Activated CD8-positive, alpha-beta T cell treated with anti-CD3 and anti-CD28 coated beads for 36 hours (primary cell): ENCODE data around the gene SLC25A11. TPM values are rescaled to one million over a fixed set of nuclear protein-coding genes. Genes with fewer than 3 reads are reported as not detected.

ENCODE experiments used
- ATAC-seq: fragments of 200-7000 bp; cut with Tn5 transposase; one replicate; pipeline ENCODE4 v1.10.0; 2021; ENCODE audit warnings: mild to moderate bottlenecking, moderate library complexity
- CTCF ChIA-PET: fragments of 350-600 bp; sonication (Branson Sonifier 250); formaldehyde crosslinking; loops from one replicate; lab custom pipeline; 2021; ENCODE audit warnings: antibody characterized with exemption; lab: Charles Lee
- POLR2A ChIA-PET: fragments of 350-600 bp; sonication (Branson Sonifier 250); formaldehyde crosslinking; loops from one replicate; lab custom pipeline; 2021; ENCODE audit warnings: antibody characterized with exemption; lab: Charles Lee
- DNase-seq: peaks from one replicate; pipeline ENCODE4 v3.0.0-alpha.2; 2020
- H3K27ac Mint-ChIP-seq: one replicate; pipeline ENCODE4 v1.8.0; 2021; ENCODE audit warnings: mild to moderate bottlenecking, mixed read lengths
- H3K27me3 Mint-ChIP-seq: one replicate; pipeline ENCODE4 v1.8.0; 2021; ENCODE audit warnings: mixed read lengths
- H3K36me3 Mint-ChIP-seq: one replicate; pipeline ENCODE4 v1.8.0; 2021; ENCODE audit warnings: low read depth, mixed read lengths
- H3K4me1 Mint-ChIP-seq: one replicate; pipeline ENCODE4 v1.8.0; 2021; ENCODE audit warnings: low read depth, mixed read lengths
- H3K4me3 Mint-ChIP-seq: one replicate; pipeline ENCODE4 v1.8.0; 2021; ENCODE audit warnings: mild to moderate bottlenecking, moderate library complexity, mixed read lengths
- H3K9me3 Mint-ChIP-seq: one replicate; pipeline ENCODE4 v1.8.0; 2021; ENCODE audit warnings: mixed read lengths
- CTCF ChIP-seq: fragments of 200-600 bp; IDR thresholded peaks from one replicate; pipeline ENCODE4 v1.8.0; 2022; ENCODE audit warnings: antibody characterized with exemption, mild to moderate bottlenecking
- intact Hi-C: fragments of 100-400 bp; cut with micrococcal nuclease; formaldehyde crosslinking; loops from one replicate; pipeline ENCODE4 v1.10.0; 2022
- total RNA-seq, 2 experiments: library from RNA; stranded (reverse); gene quantifications; one replicate each; pipeline ENCODE4 v1.2.3, GENCODE V29; 2021

Gene SLC25A11
- total RNA-seq, 2 experiments from 2014 or later, result 80.8 to 87.0 TPM

GRCh38 chr17:4893721-4894560, 45.9 kb downstream of the SLC25A11 start:
- no peak overlapping the region for H3K27ac Mint-ChIP-seq
- no peaks in the 10 kb centered on the region for H3K27me3 Mint-ChIP-seq
- ATAC-seq (no peak), DNase-seq (no peak)
- TF ChIP-seq CTCF, result no peak
- no peak overlapping the region for H3K4me3 Mint-ChIP-seq
- POLR2A ChIA-PET, result no interaction called here
- peaks cover 4% of the 10 kb centered on the region for H3K4me1 Mint-ChIP-seq
- intact Hi-C loops, result no loop called here
- CTCF ChIA-PET, result interaction anchor here (0.9 kb wide), 1 partner anchor 108 kb away, joined by 3 read pairs; the partner anchor contains the start of gene VMO1
- no peaks in the 10 kb centered on the region for H3K9me3 Mint-ChIP-seq
- peaks cover 13% of the 10 kb centered on the region for H3K36me3 Mint-ChIP-seq

- intact Hi-C loops, result no loop called here
- POLR2A ChIA-PET, result no interaction called here
Observed at GRCh38 chr17:4893272-4893671, 46.6 kb downstream of the SLC25A11 start.

GRCh38 chr17:4892499-4893221, 47.2 kb downstream of the SLC25A11 start:
- ChIA-PET CTCF (interaction anchor here (1.7 kb wide), 1 partner anchor 161 kb away, joined by 4 read pairs; the partner anchor contains the start of gene MED11), POLR2A (no interaction called here)
- intact Hi-C loops, result no loop called here
- Mint-ChIP-seq H3K4me3 (no peak overlapping the region), H3K4me1 (no peaks in the 10 kb centered on the region), H3K27ac (no peak overlapping the region), H3K9me3 (no peaks in the 10 kb centered on the region), H3K27me3 (no peaks in the 10 kb centered on the region), H3K36me3 (peaks cover 13% of the 10 kb centered on the region)
- DNase-seq, result no peak
- no peak for ATAC-seq
- no peak for TF ChIP-seq CTCF

More at GRCh38 chr17:4893272-4893671, 46.6 kb downstream of the SLC25A11 start:
- ATAC-seq, result no peak
- Mint-ChIP-seq H3K36me3 (peaks cover 13% of the 10 kb centered on the region), H3K4me1 (no peaks in the 10 kb centered on the region), H3K9me3 (no peaks in the 10 kb centered on the region), H3K27ac (no peak overlapping the region), H3K4me3 (no peak overlapping the region), H3K27me3 (no peaks in the 10 kb centered on the region)
- no peak for DNase-seq
- CTCF ChIA-PET, result interaction anchor here (1.7 kb wide), 1 partner anchor 161 kb away, joined by 4 read pairs; the partner anchor contains the start of gene MED11
- TF ChIP-seq CTCF, result no peak

GRCh38 chr17:4891411-4892410, 48.1 kb downstream of the SLC25A11 start:
- no peak for DNase-seq
- no peak overlapping the region for H3K27ac Mint-ChIP-seq
- H3K4me3 Mint-ChIP-seq, result no peak overlapping the region
- intact Hi-C loops, result no loop called here
- H3K36me3 Mint-ChIP-seq, result peaks cover 15% of the 10 kb centered on the region
- TF ChIP-seq CTCF, result no peak
- CTCF ChIA-PET, result interaction anchor here (0.8 to 1.7 kb wide), 7 partner anchors 8 to 325 kb away, joined by 3 to 5 read pairs (median 3); partner anchors contain the start of genes C17orf107 and MED11
- H3K4me1 Mint-ChIP-seq, result no peaks in the 10 kb centered on the region
- H3K27me3 Mint-ChIP-seq, result no peaks in the 10 kb centered on the region
- POLR2A ChIA-PET, result interaction anchor here (0.9 to 1.1 kb wide), 2 partner anchors 8 to 145 kb away, joined by 3 read pairs; partner anchors contain the start of gene C17orf107
- no peaks in the 10 kb centered on the region for H3K9me3 Mint-ChIP-seq
- no peak for ATAC-seq
